Measurements from ENCODE around the gene RAPGEF3. TPM values are rescaled to one million over a fixed set of nuclear protein-coding genes. Genes with fewer than 3 reads are reported as not detected.
A peak's percentile ranks its signal among the peaks of the same experiment; 100 is the strongest.

The RAPGEF3 gene
- total RNA-seq, 2 donors from 2014 or later = 11.4 to 19.6 TPM

DNA sequence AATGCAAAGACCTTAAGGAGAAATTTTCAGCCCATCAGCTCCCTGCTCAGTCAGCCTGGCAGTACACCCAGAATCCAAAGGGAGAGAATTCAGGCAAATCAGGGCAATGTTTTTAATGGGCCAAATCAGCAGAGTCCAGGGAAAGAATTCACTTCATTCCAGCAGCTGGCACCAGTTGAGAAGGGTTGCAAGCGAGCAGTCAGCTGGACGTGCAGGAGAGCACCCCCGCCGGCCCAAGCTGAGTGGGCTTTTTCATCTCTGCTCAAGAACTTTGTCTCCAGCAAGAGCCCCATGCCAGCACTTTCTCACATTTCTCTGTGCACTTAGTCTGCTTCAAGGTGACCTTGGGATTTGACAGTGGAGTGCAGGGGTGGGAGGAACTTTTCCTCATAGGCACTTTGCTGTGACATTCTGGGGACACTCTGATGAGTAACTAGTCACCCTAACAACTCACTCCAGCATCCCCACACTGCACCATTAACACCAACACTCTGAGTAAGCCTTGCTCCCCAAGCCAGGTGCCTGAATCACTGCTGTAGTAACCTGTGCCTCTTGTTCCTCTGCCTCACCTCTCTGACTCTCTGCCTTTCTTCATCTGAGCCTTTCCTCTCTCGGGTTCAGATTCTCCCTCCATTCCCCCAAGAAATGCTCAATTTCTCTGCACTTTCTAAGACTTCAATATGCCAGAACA is 35.6 kb downstream of the RAPGEF3 start:
- no peak overlapping the region for H3K27ac ChIP-seq (ENCODE audit: low read depth, low read length)
- H3K4me1 Mint-ChIP-seq = peaks cover 3% of the 10 kb centered on the region
- no peak overlapping the region for H3K27ac Mint-ChIP-seq

DNA sequence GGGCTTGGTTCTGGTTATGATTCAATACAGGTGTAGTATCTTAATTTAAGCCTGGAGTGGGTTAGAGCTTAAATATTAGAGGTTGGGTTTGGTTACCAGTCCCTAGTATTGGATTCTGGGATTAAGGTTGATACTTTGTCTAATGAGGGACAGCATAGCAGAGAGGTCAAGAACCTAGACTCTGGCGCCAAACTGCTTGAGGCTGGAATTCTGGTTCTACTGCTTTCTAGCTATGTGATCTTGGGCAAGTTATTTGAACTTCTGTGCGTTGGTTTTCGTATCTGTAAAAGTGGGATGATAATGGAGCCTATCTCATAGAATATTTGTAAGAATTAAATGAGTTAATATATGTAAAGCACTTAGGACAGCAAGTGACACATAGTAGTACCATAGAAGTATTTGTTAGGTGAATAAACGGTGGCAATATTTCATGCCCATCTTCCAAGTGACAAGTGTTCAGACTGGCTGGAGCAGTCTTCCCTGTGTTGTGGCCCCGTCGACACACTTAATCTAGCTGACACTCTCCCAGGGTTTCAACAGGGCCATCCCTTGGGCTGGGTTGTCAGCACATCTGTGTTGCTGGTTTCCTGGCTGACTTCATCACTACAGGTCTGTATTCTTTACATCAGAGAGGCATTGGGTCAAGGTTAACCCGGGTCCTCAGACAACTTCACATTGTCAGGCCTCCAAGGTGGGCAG is 36.4 kb downstream of the RAPGEF3 start:
- no peaks in the 10 kb centered on the region for H3K36me3 Mint-ChIP-seq (ENCODE audit: low read depth)
- Histone ChIP-seq H3K4me1 (ENCODE audit: control insufficient read depth, insufficient read depth, low read length) (peaks cover 6% of the 10 kb centered on the region), H3K9me3 (ENCODE audit: control insufficient read depth, low read length) (no peaks in the 10 kb centered on the region), H3K9ac (ENCODE audit: extremely low read depth, low read length, poor library complexity, severe bottlenecking) (no peak overlapping the region), H3K36me3 (ENCODE audit: control insufficient read depth, insufficient read depth, low read length) (no peaks in the 10 kb centered on the region), H3K27me3 (ENCODE audit: control insufficient read depth, insufficient read depth, low read length, poor library complexity, severe bottlenecking) (no peaks in the 10 kb centered on the region), H3K27ac (ENCODE audit: low read depth, low read length) (no peak overlapping the region), H3K4me3 (ENCODE audit: low read length) (no peak overlapping the region)
- 86 to 90% methylated on average over 6 to 7 of the region's 7 CpGs for WGBS, 2 experiments (ENCODE audit: insufficient coverage in 1 of 2, insufficient read length in 1 of 2)
- no peak overlapping the region for H3K4me3 Mint-ChIP-seq
- H3K9me3 Mint-ChIP-seq = no peaks in the 10 kb centered on the region
- H3K4me1 Mint-ChIP-seq = peaks cover 8% of the 10 kb centered on the region
- DNase-seq = peak; percentile 33
- H3K27ac Mint-ChIP-seq = no peak overlapping the region
- TF ChIP-seq, protein P1, sequence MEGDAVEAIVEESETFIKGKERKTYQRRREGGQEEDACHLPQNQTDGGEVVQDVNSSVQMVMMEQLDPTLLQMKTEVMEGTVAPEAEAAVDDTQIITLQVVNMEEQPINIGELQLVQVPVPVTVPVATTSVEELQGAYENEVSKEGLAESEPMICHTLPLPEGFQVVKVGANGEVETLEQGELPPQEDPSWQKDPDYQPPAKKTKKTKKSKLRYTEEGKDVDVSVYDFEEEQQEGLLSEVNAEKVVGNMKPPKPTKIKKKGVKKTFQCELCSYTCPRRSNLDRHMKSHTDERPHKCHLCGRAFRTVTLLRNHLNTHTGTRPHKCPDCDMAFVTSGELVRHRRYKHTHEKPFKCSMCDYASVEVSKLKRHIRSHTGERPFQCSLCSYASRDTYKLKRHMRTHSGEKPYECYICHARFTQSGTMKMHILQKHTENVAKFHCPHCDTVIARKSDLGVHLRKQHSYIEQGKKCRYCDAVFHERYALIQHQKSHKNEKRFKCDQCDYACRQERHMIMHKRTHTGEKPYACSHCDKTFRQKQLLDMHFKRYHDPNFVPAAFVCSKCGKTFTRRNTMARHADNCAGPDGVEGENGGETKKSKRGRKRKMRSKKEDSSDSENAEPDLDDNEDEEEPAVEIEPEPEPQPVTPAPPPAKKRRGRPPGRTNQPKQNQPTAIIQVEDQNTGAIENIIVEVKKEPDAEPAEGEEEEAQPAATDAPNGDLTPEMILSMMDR (conservative IDR thresholded peaks at IDR 0.05) = no peak
- peaks cover 11% of the 10 kb centered on the region for H3K27me3 Mint-ChIP-seq (ENCODE audit: insufficient read depth)

More for the DNA sequence above, 35.6 kb downstream of the RAPGEF3 start:
- DNase-seq = peak; percentile 45
- 91 to 96% methylated on average over 4 to 5 of the region's 5 CpGs for WGBS, 2 experiments (ENCODE audit: insufficient coverage in 1 of 2, insufficient read length in 1 of 2)
- Histone ChIP-seq H3K9me3 (ENCODE audit: control insufficient read depth, low read length) (no peaks in the 10 kb centered on the region), H3K27me3 (ENCODE audit: control insufficient read depth, insufficient read depth, low read length, poor library complexity, severe bottlenecking) (no peaks in the 10 kb centered on the region), H3K36me3 (ENCODE audit: control insufficient read depth, insufficient read depth, low read length) (no peaks in the 10 kb centered on the region), H3K4me3 (ENCODE audit: low read length) (no peak overlapping the region), H3K9ac (ENCODE audit: extremely low read depth, low read length, poor library complexity, severe bottlenecking) (no peak overlapping the region), H3K4me1 (ENCODE audit: control insufficient read depth, insufficient read depth, low read length) (peaks cover 1% of the 10 kb centered on the region)
- H3K36me3 Mint-ChIP-seq (ENCODE audit: low read depth) = no peaks in the 10 kb centered on the region
- no peaks in the 10 kb centered on the region for H3K9me3 Mint-ChIP-seq
- no peak overlapping the region for H3K4me3 Mint-ChIP-seq
- TF ChIP-seq, protein P1 (conservative IDR thresholded peaks at IDR 0.05) = no peak
- peaks cover 11% of the 10 kb centered on the region for H3K27me3 Mint-ChIP-seq (ENCODE audit: insufficient read depth)

DNA sequence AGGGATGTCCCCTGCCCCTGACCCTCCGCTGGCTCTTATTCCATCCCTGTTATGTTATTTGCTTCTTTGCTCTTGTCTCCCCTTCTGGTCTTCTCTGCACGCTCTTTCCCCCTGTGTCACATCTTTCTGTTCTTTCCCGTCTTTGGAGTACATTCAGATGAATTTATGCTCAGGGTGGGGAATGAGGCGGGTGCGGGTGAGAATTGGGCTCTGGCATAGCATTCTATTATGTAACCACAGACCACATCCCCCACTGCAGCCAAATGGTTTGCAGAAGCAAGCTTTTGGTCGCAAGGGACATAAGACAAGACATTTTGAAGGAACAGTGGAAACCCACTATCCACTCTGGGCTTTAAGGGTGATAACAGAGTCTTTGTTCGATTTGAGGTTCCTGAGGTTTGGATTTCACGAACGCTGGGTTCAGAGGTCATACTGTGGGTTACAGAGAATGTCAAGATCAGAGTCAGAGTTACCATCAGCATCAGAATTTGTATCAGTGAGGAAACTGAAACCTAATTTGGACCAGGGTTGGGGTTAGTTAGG is 37.2 kb downstream of the RAPGEF3 start:
- Mint-ChIP-seq H3K27me3 (ENCODE audit: insufficient read depth) (peaks cover 17% of the 10 kb centered on the region), H3K9me3 (no peaks in the 10 kb centered on the region), H3K27ac (no peak overlapping the region), H3K4me3 (no peak overlapping the region), H3K4me1 (peaks cover 8% of the 10 kb centered on the region), H3K36me3 (ENCODE audit: low read depth) (no peaks in the 10 kb centered on the region)
- DNase-seq = no peak
- TF ChIP-seq, protein P1 (conservative IDR thresholded peaks at IDR 0.05) = no peak
- Histone ChIP-seq H3K4me1 (ENCODE audit: control insufficient read depth, insufficient read depth, low read length) (peaks cover 6% of the 10 kb centered on the region), H3K9me3 (ENCODE audit: control insufficient read depth, low read length) (no peaks in the 10 kb centered on the region), H3K4me3 (ENCODE audit: low read length) (no peak overlapping the region), H3K9ac (ENCODE audit: extremely low read depth, low read length, poor library complexity, severe bottlenecking) (no peak overlapping the region), H3K36me3 (ENCODE audit: control insufficient read depth, insufficient read depth, low read length) (no peaks in the 10 kb centered on the region), H3K27me3 (ENCODE audit: control insufficient read depth, insufficient read depth, low read length, poor library complexity, severe bottlenecking) (no peaks in the 10 kb centered on the region), H3K27ac (ENCODE audit: low read depth, low read length) (no peak overlapping the region)
- 92% methylated on average over 4 to 9 of the region's 9 CpGs for WGBS, 2 experiments (ENCODE audit: insufficient coverage in 1 of 2, insufficient read length in 1 of 2)

All from endodermal cell (in vitro differentiated cells).